Skeletal muscle tissue (tissue), 4 donors: ENCODE data around the gene ZNF729. TPM values are rescaled to one million over a fixed set of nuclear protein-coding genes. Genes with fewer than 3 reads are reported as not detected.
"Not testable (repeated sequence)": the region's sequence is repeated elsewhere in the genome, so short reads cannot be mapped to it uniquely, and the experiment has no call there.

Experiments used
- H3K27ac ChIP-seq: one replicate; pipeline ENCODE4 v1.7.0; 2013; ENCODE audit warnings: mild to moderate bottlenecking, low read depth, low read length, inconsistent platforms
- H3K27me3 ChIP-seq, 3 donors: one replicate each; pipeline ENCODE4 v1.7.0; 2013; ENCODE audit warnings: low read length in 3 of 3; ENCODE audit not compliant: control insufficient read depth in 3 of 3, insufficient read depth in 3 of 3
- H3K36me3 ChIP-seq, 3 donors: one replicate each; pipeline ENCODE4 v1.7.0; 2013; ENCODE audit warnings: low read length in 3 of 3; ENCODE audit not compliant: control insufficient read depth in 3 of 3, insufficient read depth in 3 of 3
- H3K4me1 ChIP-seq, 3 donors: one replicate each; pipeline ENCODE4 v1.7.0; 2013; ENCODE audit warnings: low read length in 3 of 3, mild to moderate bottlenecking in 3 of 3; ENCODE audit not compliant: control insufficient read depth in 3 of 3, insufficient read depth in 3 of 3
- H3K4me3 ChIP-seq, 3 donors: one replicate each; pipeline ENCODE4 v1.7.0; 2013; ENCODE audit warnings: low read length in 3 of 3
- H3K9ac ChIP-seq, 3 donors: one replicate each; pipeline ENCODE4 v1.7.0; 2013; ENCODE audit warnings: low read length in 3 of 3, mild to moderate bottlenecking in 3 of 3, moderate library complexity in 2 of 3, low read depth in 1 of 3
- H3K9me3 ChIP-seq, 3 donors: one replicate each; pipeline ENCODE4 v1.7.0; 2013; ENCODE audit warnings: low read length in 3 of 3; ENCODE audit not compliant: control insufficient read depth in 3 of 3
- total RNA-seq: library from RNA; depleted of rRNA; stranded (reverse); fragments of >200 nt; gene quantifications from one replicate; pipeline ENCODE4 v1.2.3, GENCODE V29; 2014
- donor health status: Osteomylitis.

Gene ZNF729
- total RNA-seq, result not detected

DNA sequence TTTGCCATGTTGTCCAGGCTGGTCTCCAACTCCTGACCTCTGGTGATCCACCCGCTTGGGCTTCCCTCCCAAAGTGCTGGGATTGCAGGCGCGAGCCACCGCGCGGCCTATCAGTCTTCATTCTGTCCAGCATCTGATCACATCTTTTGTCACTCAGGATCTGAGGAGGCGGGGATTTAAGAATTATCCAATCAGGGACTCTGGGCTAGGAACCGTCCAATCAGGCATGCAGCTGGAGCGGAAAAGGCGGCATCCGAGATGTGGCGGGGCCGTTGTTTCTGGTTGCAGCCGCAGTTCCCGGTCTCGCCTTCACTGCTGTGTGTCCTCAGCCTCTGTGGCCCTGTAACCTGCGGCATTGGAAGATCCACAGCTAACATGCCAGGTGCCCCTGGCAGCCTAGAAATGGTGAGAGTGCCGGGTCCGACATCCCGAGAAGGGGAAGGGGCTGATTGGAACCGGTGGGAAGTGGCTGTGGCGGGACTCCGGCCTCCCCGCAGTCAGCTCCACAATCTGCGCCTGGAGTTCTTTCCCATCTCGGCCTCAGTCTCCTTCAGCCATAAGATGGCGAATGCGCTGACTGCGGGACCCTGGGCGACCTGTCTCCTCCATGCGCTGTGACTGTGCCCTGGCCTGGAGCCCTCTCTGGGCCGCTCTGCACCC is at the start of gene ZNF729:
TSS of gene ZNF729 (plus strand) at position 291 of the 660 bp plus-strand sequence. CDS start at position 376, 85 bp downstream.
- H3K9me3 ChIP-seq, result peaks cover 0 to 5% (median 0%) of the 10 kb centered on the region in 3 donors
- H3K9ac ChIP-seq, result no peak within 1 kb of the TSS
- H3K27ac ChIP-seq, result no peak within 1 kb of the TSS
- H3K4me1 ChIP-seq, result no peaks in the 10 kb centered on the region
- H3K36me3 ChIP-seq, result no peaks in the 10 kb centered on the region
- H3K4me3 ChIP-seq, result peak within 1 kb of the TSS in 1 of 3 donors; percentile 7
- H3K27me3 ChIP-seq, result no peaks in the 10 kb centered on the region

DNA sequence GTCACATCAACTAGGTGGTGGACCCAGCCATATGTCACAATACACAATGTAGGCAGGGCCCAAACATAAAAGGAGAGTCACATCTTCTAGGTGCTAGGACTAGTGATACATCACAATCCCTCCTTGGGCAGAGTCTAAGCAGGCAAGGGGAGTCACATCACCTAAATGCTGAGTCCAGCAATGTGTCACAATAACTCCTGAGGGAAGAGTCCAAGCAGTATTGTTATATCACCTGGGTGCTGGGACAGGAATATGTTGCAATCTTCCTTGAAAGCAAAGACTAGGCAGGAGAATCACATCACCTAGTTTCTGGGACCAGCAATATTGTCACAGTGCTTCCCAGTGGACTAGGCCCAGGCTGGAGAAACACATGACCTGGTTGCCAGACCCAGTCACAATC is 29.4 kb upstream of the ZNF729 start:
- no peak overlapping the region for H3K9ac ChIP-seq
- H3K4me3 ChIP-seq, result no peak overlapping the region
- H3K27me3 ChIP-seq, result no peaks in the 10 kb centered on the region
- no peaks in the 10 kb centered on the region for H3K36me3 ChIP-seq
- H3K4me1 ChIP-seq, result no peaks in the 10 kb centered on the region
- no peak overlapping the region for H3K27ac ChIP-seq
- peaks cover 0 to 8% (median 7%) of the 10 kb centered on the region in 3 donors for H3K9me3 ChIP-seq

DNA sequence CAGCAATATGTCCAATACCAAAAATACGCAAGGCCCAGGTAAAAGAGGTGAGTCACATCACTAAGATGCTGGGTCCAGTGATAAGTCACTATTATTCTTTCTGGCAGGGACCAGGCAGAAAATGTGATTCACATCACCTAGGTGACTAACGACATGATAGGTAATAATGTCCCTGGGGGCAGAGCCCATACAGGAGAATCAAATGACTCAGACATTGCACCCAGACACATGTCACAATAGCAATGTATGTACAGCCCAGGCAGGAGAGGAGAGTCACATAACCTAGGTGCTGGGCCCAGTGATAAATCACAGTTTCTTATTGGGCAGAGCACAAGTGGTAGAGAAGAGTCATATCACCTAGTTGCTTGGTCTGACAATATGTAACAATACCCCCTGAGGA is 28.9 kb upstream of the ZNF729 start:
- no peaks in the 10 kb centered on the region for H3K27me3 ChIP-seq
- no peak overlapping the region for H3K4me3 ChIP-seq
- H3K27ac ChIP-seq, result no peak overlapping the region
- H3K9me3 ChIP-seq, result peaks cover 0 to 8% (median 7%) of the 10 kb centered on the region in 3 donors
- H3K9ac ChIP-seq, result no peak overlapping the region
- no peaks in the 10 kb centered on the region for H3K36me3 ChIP-seq
- no peaks in the 10 kb centered on the region for H3K4me1 ChIP-seq

DNA sequence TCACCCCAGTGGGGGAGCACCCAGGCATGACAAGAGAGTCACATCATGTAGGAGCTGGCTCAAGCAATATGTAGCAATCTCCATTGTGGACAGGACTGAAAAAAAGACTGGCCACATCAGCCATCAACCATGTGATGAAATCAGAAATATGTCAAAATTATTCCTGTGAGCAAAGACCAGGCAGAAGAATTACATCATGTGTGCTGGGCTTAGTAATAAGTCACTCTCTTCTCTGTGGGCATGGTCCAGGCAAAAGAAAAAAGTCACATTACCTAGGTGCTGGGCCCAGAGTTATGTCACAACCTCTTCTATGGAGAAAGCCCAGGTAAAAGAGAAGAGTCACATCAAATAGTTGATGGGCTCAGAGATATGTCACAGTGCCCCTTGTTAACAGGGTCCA is 28.3 kb upstream of the ZNF729 start:
- Histone ChIP-seq H3K4me3 (no peak overlapping the region), H3K27me3 (no peaks in the 10 kb centered on the region), H3K9ac (no peak overlapping the region), H3K27ac (no peak overlapping the region), H3K4me1 (no peaks in the 10 kb centered on the region), H3K9me3 (peaks cover 0 to 7% (median 5%) of the 10 kb centered on the region in 3 donors), H3K36me3 (no peaks in the 10 kb centered on the region)

DNA sequence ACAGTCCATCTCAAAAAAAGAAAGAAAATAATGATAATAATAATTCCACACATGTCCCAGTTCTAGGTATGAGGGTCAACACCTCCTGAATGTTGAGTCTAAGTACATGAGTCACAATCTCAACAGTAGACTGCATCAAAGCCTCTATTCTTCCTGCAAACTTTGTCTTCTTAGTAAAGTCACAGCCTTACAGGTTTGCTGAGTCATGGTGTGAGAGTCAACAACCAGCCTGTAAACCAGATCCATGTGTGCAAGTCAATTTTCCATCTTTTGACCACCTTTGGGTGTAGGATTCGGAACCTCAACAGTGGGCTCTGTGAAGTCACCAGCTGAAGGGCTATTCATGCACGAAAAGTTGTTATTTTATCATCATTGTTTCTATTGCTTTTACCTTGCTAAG is 25.7 kb upstream of the ZNF729 start:
- no peak overlapping the region for H3K9ac ChIP-seq
- no peaks in the 10 kb centered on the region for H3K4me1 ChIP-seq
- H3K36me3 ChIP-seq, result no peaks in the 10 kb centered on the region
- no peak overlapping the region for H3K4me3 ChIP-seq
- no peaks in the 10 kb centered on the region for H3K27me3 ChIP-seq
- H3K27ac ChIP-seq, result no peak overlapping the region
- H3K9me3 ChIP-seq, result peaks cover 0 to 7% (median 2%) of the 10 kb centered on the region in 3 donors

DNA sequence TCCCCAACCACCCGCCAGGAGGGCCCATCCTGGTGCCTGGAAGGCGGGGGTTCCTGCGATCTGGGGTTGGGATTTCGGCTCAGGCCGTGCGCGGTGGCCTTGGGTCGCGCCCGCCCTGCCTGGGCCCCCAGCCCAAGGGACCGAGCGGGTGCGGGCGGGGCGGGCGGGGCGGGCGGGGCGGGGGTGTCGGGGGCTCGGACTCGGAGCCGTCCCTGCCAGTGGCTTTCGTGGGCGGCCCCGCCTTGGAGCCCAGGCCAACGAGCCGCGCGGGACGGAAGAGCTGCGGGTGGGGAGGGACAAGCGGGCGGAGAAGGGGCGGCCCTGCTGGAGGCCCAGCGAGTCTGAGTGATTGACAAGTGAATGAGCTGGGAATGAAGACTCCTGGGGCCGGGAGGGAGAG is 24.6 kb upstream of the ZNF729 start:
- H3K36me3 ChIP-seq, result no peaks in the 10 kb centered on the region
- no peaks in the 10 kb centered on the region for H3K27me3 ChIP-seq
- H3K9ac ChIP-seq, result no peak overlapping the region
- peaks cover 0 to 11% (median 6%) of the 10 kb centered on the region in 3 donors for H3K9me3 ChIP-seq
- no peak overlapping the region for H3K27ac ChIP-seq
- H3K4me3 ChIP-seq, result no peak overlapping the region
- no peaks in the 10 kb centered on the region for H3K4me1 ChIP-seq

DNA sequence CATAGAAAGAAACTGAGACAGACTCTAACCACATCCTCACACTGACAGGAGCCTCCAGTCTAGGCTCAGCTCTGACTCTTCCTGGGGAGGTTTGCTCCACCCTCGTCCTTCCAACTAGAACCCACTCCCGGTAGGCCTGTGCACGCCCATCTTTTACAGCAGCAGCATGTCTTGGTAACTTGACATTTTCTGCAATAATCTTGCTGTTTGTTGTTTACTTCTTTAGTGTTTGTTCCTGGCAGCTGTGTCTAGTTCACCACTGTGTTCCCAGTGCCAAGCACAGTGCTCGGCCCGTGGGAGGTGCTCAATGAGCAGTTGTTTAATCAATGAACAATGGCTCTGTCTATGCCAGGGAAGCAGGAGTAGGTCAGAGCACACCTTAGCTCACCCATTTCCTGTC is 23.1 kb upstream of the ZNF729 start:
- no peak overlapping the region for H3K27ac ChIP-seq
- H3K9ac ChIP-seq, result no peak overlapping the region
- peaks cover 0 to 11% (median 6%) of the 10 kb centered on the region in 3 donors for H3K9me3 ChIP-seq
- no peaks in the 10 kb centered on the region for H3K36me3 ChIP-seq
- H3K27me3 ChIP-seq, result no peaks in the 10 kb centered on the region
- no peaks in the 10 kb centered on the region for H3K4me1 ChIP-seq
- H3K4me3 ChIP-seq, result no peak overlapping the region

DNA sequence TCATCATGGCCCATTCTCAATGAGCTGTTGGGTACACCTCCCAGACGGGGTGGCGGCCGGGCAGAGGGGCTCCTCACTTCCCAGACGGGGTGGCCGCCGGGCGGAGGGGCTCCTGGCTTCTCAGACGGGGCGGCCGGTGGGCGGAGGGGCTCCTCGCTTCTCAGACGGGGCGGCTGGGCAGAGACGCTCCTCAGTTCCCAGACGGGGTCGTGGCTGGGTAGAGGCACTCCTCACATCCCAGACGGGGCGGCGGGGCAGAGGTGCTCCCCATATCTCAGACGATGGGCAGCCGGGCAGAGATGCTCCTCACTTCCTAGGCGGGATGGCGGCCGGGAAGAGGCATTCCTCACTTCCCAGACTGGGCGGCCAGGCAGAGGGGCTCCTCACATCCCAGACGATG is 35.3 kb downstream of the ZNF729 start:
- H3K9ac ChIP-seq, H3K36me3 ChIP-seq, H3K27ac ChIP-seq, H3K4me1 ChIP-seq, H3K27me3 ChIP-seq, H3K4me3 ChIP-seq, H3K9me3 ChIP-seq: not testable (repeated sequence)

DNA sequence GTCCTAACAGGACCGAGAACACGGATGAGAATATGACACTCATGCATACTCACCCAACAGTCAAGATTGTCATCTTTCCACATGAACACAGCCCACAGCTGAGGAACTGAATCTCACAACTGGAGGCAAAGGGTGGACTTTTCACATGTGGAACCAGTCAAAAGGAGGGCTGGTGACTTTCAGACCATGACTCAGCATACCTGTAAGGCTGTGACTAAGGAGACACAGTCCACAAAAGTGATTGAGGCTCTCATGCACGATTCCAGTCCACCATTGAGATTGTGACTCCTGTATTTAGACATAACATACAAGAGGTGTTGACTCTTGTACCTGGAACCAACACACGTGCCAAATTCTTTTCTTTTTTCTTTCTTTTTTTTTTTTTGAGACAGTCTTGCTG is 40.0 kb downstream of the ZNF729 start:
- H3K9me3 ChIP-seq, result peaks cover 5 to 9% (median 7%) of the 10 kb centered on the region in 3 donors

DNA sequence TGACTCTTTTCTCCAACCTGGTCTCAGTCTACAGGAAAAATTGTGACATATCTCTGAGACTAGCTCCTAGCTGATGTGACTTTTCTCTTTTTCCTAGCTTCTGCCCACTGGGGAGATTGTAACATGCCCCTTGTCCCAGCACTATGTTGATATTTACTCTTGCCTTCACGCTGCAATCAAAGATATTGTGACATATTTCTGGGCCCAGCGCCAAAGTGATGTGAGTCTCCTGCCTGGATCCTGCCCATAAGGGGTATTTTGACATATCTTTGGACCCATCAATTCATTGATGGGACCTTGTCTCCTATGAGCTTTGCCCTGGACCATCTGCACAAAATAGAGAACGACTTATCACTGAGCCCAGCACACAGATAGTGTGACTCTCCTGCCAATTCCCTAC is 41.1 kb downstream of the ZNF729 start:
- no peak overlapping the region for H3K27ac ChIP-seq
- H3K36me3 ChIP-seq, result no peaks in the 10 kb centered on the region
- no peaks in the 10 kb centered on the region for H3K4me1 ChIP-seq
- no peaks in the 10 kb centered on the region for H3K27me3 ChIP-seq
- H3K9ac ChIP-seq, result no peak overlapping the region
- H3K9me3 ChIP-seq, result peaks cover 5 to 9% (median 7%) of the 10 kb centered on the region in 3 donors
- H3K4me3 ChIP-seq, result no peak overlapping the region

More for the DNA sequence above, 40.0 kb downstream of the ZNF729 start:
- Histone ChIP-seq H3K9ac (no peak overlapping the region), H3K4me3 (no peak overlapping the region), H3K27ac (no peak overlapping the region), H3K36me3 (no peaks in the 10 kb centered on the region), H3K27me3 (no peaks in the 10 kb centered on the region), H3K4me1 (no peaks in the 10 kb centered on the region)
